Liver (tissue), 9 donors: Measurements from ENCODE around the gene SEC31A. TPM values are rescaled to one million over a fixed set of nuclear protein-coding genes. Genes with fewer than 3 reads are reported as not detected.

ENCODE experiments used
- DNase-seq: peaks from one replicate; pipeline ENCODE4 v3.0.0-alpha.2; 2017; ENCODE audit warnings: low spot score
- H3K27ac ChIP-seq, 2 donors: one replicate each; pipeline ENCODE4 v1.7.0; 2013; ENCODE audit warnings: inconsistent platforms in 2 of 2, low read length in 2 of 2, control low read depth in 1 of 2, low read depth in 1 of 2, mild to moderate bottlenecking in 1 of 2
- H3K27me3 ChIP-seq, 4 donors: one replicate each; pipeline versions ENCODE4 v1.6.1 to v1.7.0; 2013; ENCODE audit warnings: low read length in 3 of 4, inconsistent platforms in 1 of 4, mild to moderate bottlenecking in 1 of 4, moderate library complexity in 1 of 4; ENCODE audit not compliant: control insufficient read depth in 4 of 4, insufficient read depth in 4 of 4
- H3K36me3 ChIP-seq, 4 donors: one replicate each; pipeline versions ENCODE4 v1.6.1 to v1.7.0; 2013; ENCODE audit warnings: low read length in 3 of 4, mild to moderate bottlenecking in 3 of 4, low read depth in 1 of 4, moderate library complexity in 1 of 4; ENCODE audit not compliant: control insufficient read depth in 4 of 4, insufficient read depth in 3 of 4
- H3K4me1 ChIP-seq, 4 donors: one replicate each; pipeline versions ENCODE4 v1.6.1 to v1.7.0; 2013; ENCODE audit warnings: low read length in 3 of 4, mild to moderate bottlenecking in 3 of 4, moderate library complexity in 1 of 4; ENCODE audit not compliant: control insufficient read depth in 4 of 4, insufficient read depth in 4 of 4
- H3K4me3 ChIP-seq, 3 donors: one replicate each; pipeline versions ENCODE4 v1.6.1 to v1.7.0; 2013; ENCODE audit warnings: low read length in 3 of 3, control low read depth in 1 of 3, low read depth in 1 of 3, mild to moderate bottlenecking in 1 of 3
- H3K9ac ChIP-seq, 2 donors: one replicate each; pipeline ENCODE4 v1.7.0; 2013; ENCODE audit warnings: low read length in 2 of 2, mild to moderate bottlenecking in 2 of 2, moderate library complexity in 2 of 2, control low read depth in 1 of 2, low read depth in 1 of 2
- H3K9me3 ChIP-seq, 4 donors: one replicate each; pipeline versions ENCODE4 v1.6.1 to v1.7.0; 2013; ENCODE audit warnings: low read length in 3 of 4; ENCODE audit not compliant: control insufficient read depth in 4 of 4
- ATF3 ChIP-seq: IDR thresholded peaks from 2 replicates; pipeline ENCODE4 v1.6.1; 2016; ENCODE audit warnings: antibody characterized with exemption
- CTCF ChIP-seq: fragments of 150-350 bp; IDR thresholded peaks from 2 replicates; pipeline ENCODE4 v1.5.1; 2017; ENCODE audit warnings: improper control_type of control experiment, low read depth, low read length; ENCODE audit not compliant: missing input control
- EGR1 ChIP-seq, 2 donors: IDR thresholded peaks; 2 replicates each; pipeline ENCODE4 v1.6.1; 2016 to 2018; ENCODE audit warnings: antibody characterized with exemption in 2 of 2, low read depth in 2 of 2
- FOXA1 ChIP-seq: IDR thresholded peaks from 2 replicates; pipeline ENCODE4 v1.6.1; 2016; ENCODE audit warnings: antibody characterized with exemption
- FOXA2 ChIP-seq: IDR thresholded peaks from 2 replicates; pipeline ENCODE4 v1.6.1; 2016; ENCODE audit warnings: antibody characterized with exemption
- GABPA ChIP-seq, 2 donors: IDR thresholded peaks in 1 of 2; conservative IDR thresholded peaks in 1 of 2; 2 replicates each; pipeline ENCODE4 v1.6.1; 2016; ENCODE audit warnings: antibody characterized with exemption in 2 of 2, mild to moderate bottlenecking in 1 of 2, moderate library complexity in 1 of 2
- HNF4A ChIP-seq, 2 donors: conservative IDR thresholded peaks; 2 replicates each; pipeline ENCODE4 v1.6.1; 2016; ENCODE audit warnings: antibody characterized with exemption in 2 of 2, mild to moderate bottlenecking in 2 of 2
- HNF4G ChIP-seq: IDR thresholded peaks from 2 replicates; pipeline ENCODE4 v1.6.1; 2016; ENCODE audit warnings: antibody characterized with exemption
- JUND ChIP-seq, 2 donors: IDR thresholded peaks; 2 replicates each; pipeline ENCODE4 v1.6.1; 2016; ENCODE audit warnings: antibody characterized with exemption in 2 of 2
- NR2F2 ChIP-seq: IDR thresholded peaks from 2 replicates; pipeline ENCODE4 v1.6.1; 2016; ENCODE audit warnings: antibody characterized with exemption
- RAD21 ChIP-seq, 2 donors: IDR thresholded peaks; 2 replicates each; pipeline ENCODE4 v1.6.1; 2016; ENCODE audit warnings: antibody characterized with exemption in 2 of 2, mild to moderate bottlenecking in 2 of 2
- REST ChIP-seq: IDR thresholded peaks from 2 replicates; pipeline ENCODE4 v1.6.1; 2016; ENCODE audit warnings: antibody characterized with exemption, mild to moderate bottlenecking
- RXRA ChIP-seq, 2 donors: IDR thresholded peaks; 2 replicates each; pipeline ENCODE4 v1.6.1; 2017 to 2018; ENCODE audit warnings: antibody characterized with exemption in 2 of 2, mild to moderate bottlenecking in 1 of 2
- TAF1 ChIP-seq: conservative IDR thresholded peaks from 2 replicates; pipeline ENCODE4 v1.6.1; 2016; ENCODE audit warnings: antibody characterized with exemption, mild to moderate bottlenecking
- YY1 ChIP-seq: IDR thresholded peaks from 2 replicates; pipeline ENCODE4 v1.6.1; 2016; ENCODE audit warnings: antibody characterized with exemption, mild to moderate bottlenecking
- ZBTB33 ChIP-seq: IDR thresholded peaks from 2 replicates; pipeline ENCODE4 v1.6.1; 2016; ENCODE audit warnings: antibody characterized with exemption
- WGBS: extraction: QIAGEN DNeasy Blood & Tissue Kit; methylation state at CpG from one replicate; pipeline ENCODE4 v1.1.7; 2013; 5-methylcytosine and 5-hydroxymethylcytosine counted together
- polyA plus RNA-seq, 2 donors: library from polyadenylated mRNA; stranded (reverse) in 1 of 2; unstranded in 1 of 2; fragments of 200-250 nt in 1 of 2; fragments of >200 nt in 1 of 2; fragmentation: Nextera tagmentation in 1 of 2; extraction: Ambion mirVana in 1 of 2; gene quantifications; one replicate each; pipeline versions ENCODE4 v1.2.1 to v1.2.3, GENCODE V29; 2013 to 2015
- total RNA-seq, 2 donors: library from RNA; depleted of rRNA; stranded (reverse); fragments of >200 nt; gene quantifications; one replicate each; pipeline ENCODE4 v1.2.3, GENCODE V29; 2014
- donor health status: healthy.
- donor health status: healthy.
- donor health status: healthy.
- donor health status: healthy.
- donor health status: healthy.

The SEC31A gene
- total and polyA plus RNA-seq, 4 donors: 79.9 to 204 (median 88.9) TPM

- Histone ChIP-seq H3K4me1 (no peaks in the 10 kb centered on the region), H3K27me3 (no peaks in the 10 kb centered on the region), H3K9me3 (no peaks in the 10 kb centered on the region), H3K27ac (no peak overlapping the region), H3K9ac (no peak overlapping the region), H3K36me3 (peaks cover 18 to 88% (median 82%) of the 10 kb centered on the region in 4 donors), H3K4me3 (no peak overlapping the region)
- no peak for TF ChIP-seq ATF3
- no peak for TF ChIP-seq FOXA1
- no peak for TF ChIP-seq HNF4A (conservative IDR thresholded peaks at IDR 0.05)
- no peak for TF ChIP-seq JUND (IDR thresholded peaks at IDR 0.05)
- TF ChIP-seq FOXA2: no peak
- TF ChIP-seq RXRA (IDR thresholded peaks at IDR 0.05): no peak
- no peak for TF ChIP-seq GABPA (IDR thresholded peaks at IDR 0.05 in 1 of 2, conservative IDR thresholded peaks at IDR 0.05 in 1 of 2)
- no peak for TF ChIP-seq YY1
- TF ChIP-seq RAD21 (IDR thresholded peaks at IDR 0.05): no peak
- TF ChIP-seq CTCF: no peak
- TF ChIP-seq EGR1 (IDR thresholded peaks at IDR 0.05; ENCODE audit: low read depth in 2 of 2): no peak
- TF ChIP-seq HNF4G: no peak
- no peak for TF ChIP-seq NR2F2
- TF ChIP-seq REST: no peak
- DNase-seq: no peak
- 96% methylated on average over 5 of the region's 5 CpGs for WGBS
These were observed 67.9 kb downstream of the SEC31A start for GRCh38 chr4:82823062-82823461.

GRCh38 chr4:82820689-82821088, 70.3 kb downstream of the SEC31A start:
- Histone ChIP-seq H3K9ac (no peak overlapping the region), H3K27me3 (no peaks in the 10 kb centered on the region), H3K4me1 (no peaks in the 10 kb centered on the region), H3K9me3 (no peaks in the 10 kb centered on the region), H3K36me3 (peaks cover 20 to 74% (median 69%) of the 10 kb centered on the region in 4 donors), H3K4me3 (no peak overlapping the region), H3K27ac (no peak overlapping the region)
- no peak for DNase-seq
- TF ChIP-seq EGR1 (IDR thresholded peaks at IDR 0.05; ENCODE audit: low read depth in 2 of 2): no peak
- no peak for TF ChIP-seq NR2F2
- TF ChIP-seq RAD21 (IDR thresholded peaks at IDR 0.05): no peak
- TF ChIP-seq FOXA1: no peak
- TF ChIP-seq ZBTB33: no peak
- TF ChIP-seq RXRA (IDR thresholded peaks at IDR 0.05): no peak
- no peak for TF ChIP-seq FOXA2
- TF ChIP-seq TAF1: no peak
- no peak for TF ChIP-seq CTCF
- no peak for TF ChIP-seq HNF4A (conservative IDR thresholded peaks at IDR 0.05)
- no peak for TF ChIP-seq HNF4G
- WGBS: 49% methylated on average over 2 of the region's 2 CpGs
